H1 (cell line): Measurements from ENCODE around the gene CACNA1D. TPM values are rescaled to one million over a fixed set of nuclear protein-coding genes. Genes with fewer than 3 reads are reported as not detected.

Source experiments
- CTCF ChIA-PET: fragments of 300-600 bp; sonication (Branson Sonifier 250); formaldehyde crosslinking; loops from one replicate; lab custom pipeline; 2021; ENCODE audit not compliant: partially characterized antibody; lab: Charles Lee
- POLR2A ChIA-PET: fragments of 300-600 bp; sonication (Branson Sonifier 250); formaldehyde crosslinking; loops from one replicate; lab custom pipeline; 2021; ENCODE audit warnings: inconsistent platforms; ENCODE audit not compliant: partially characterized antibody; lab: Charles Lee
- DNase-seq, 2 experiments: peaks; one replicate each; pipeline versions ENCODE4 v3.0.0 to v3.0.0-alpha.2; 2010 to 2022; ENCODE audit warnings: low spot score in 2 of 2, low read depth in 1 of 2, mixed read lengths in 1 of 2
- FAIRE-seq: peaks from 2 replicates; lab custom pipeline; 2011; peaks lifted over from hg19 to GRCh38; lab: Jason Lieb, UNC
- H2AFZ ChIP-seq: 2 replicates; pipeline ENCODE4 v1.8.1; 2012; ENCODE audit warnings: low read length, inconsistent platforms
- H2AK5ac ChIP-seq: 2 replicates; pipeline ENCODE4 v1.6.1; 2013; ENCODE audit warnings: low read depth, low read length
- H2BK120ac ChIP-seq: replicated peaks from 2 replicates; pipeline ENCODE3; 2013; ENCODE audit warnings: low read depth, low read length, inconsistent platforms
- H2BK12ac ChIP-seq: 2 replicates; pipeline ENCODE4 v1.6.1; 2013; ENCODE audit warnings: low read depth, low read length
- H2BK15ac ChIP-seq: 2 replicates; pipeline ENCODE4 v1.6.1; 2013; ENCODE audit warnings: low read length
- H2BK20ac ChIP-seq: 2 replicates; pipeline ENCODE4 v1.6.1; 2013; ENCODE audit warnings: low read length
- H2BK5ac ChIP-seq: 2 replicates; pipeline ENCODE4 v1.6.1; 2013; ENCODE audit warnings: low read depth, low read length
- H3K14ac ChIP-seq: 2 replicates; pipeline ENCODE4 v1.6.1; 2013; ENCODE audit warnings: inconsistent platforms; ENCODE audit not compliant: insufficient read length
- H3K18ac ChIP-seq: 2 replicates; pipeline ENCODE4 v1.6.1; 2013; ENCODE audit warnings: low read length; ENCODE audit errors: extremely low read depth
- H3K23ac ChIP-seq: 2 replicates; pipeline ENCODE4 v1.6.1; 2013; ENCODE audit warnings: inconsistent platforms; ENCODE audit not compliant: insufficient read length
- H3K23me2 ChIP-seq: 2 replicates; pipeline ENCODE4 v1.6.1; 2013; ENCODE audit warnings: low read depth, low read length
- H3K27ac ChIP-seq: 2 replicates; pipeline ENCODE4 v1.6.1; 2011; ENCODE audit warnings: low read depth, low read length, inconsistent platforms
- H3K27me3 ChIP-seq, 4 experiments: replicated peaks in 1 of 4; 1 replicate in 1 of 4; 2 replicates in 3 of 4; pipeline versions ENCODE4 v1.6.1 to v1.8.1; 2011 to 2013; ENCODE audit warnings: low read length in 3 of 4, mild to moderate bottlenecking in 3 of 4, inconsistent platforms in 2 of 4, mixed read lengths in 2 of 4, moderate library complexity in 1 of 4; ENCODE audit not compliant: control insufficient read depth in 3 of 4, insufficient read depth in 3 of 4; ENCODE audit errors: extremely low read depth in 1 of 4
- H3K36me3 ChIP-seq, 4 experiments: 2 replicates each; pipeline versions ENCODE4 v1.6.1 to v1.8.1; 2011 to 2013; ENCODE audit warnings: mild to moderate bottlenecking in 4 of 4, low read length in 3 of 4, moderate library complexity in 2 of 4, control low read depth in 1 of 4, inconsistent platforms in 1 of 4; ENCODE audit not compliant: insufficient read depth in 4 of 4, control insufficient read depth in 2 of 4
- H3K4ac ChIP-seq: replicated peaks from 2 replicates; pipeline ENCODE3; 2013; ENCODE audit warnings: low read length, low read depth, mixed read lengths, inconsistent platforms; ENCODE audit not compliant: insufficient read length
- H3K4me1 ChIP-seq, 4 experiments: replicated peaks in 1 of 4; 1 replicate in 1 of 4; 2 replicates in 3 of 4; pipeline versions ENCODE4 v1.6.1 to v1.8.1; 2011 to 2013; ENCODE audit warnings: low read length in 3 of 4, inconsistent platforms in 2 of 4, mixed read lengths in 1 of 4; ENCODE audit not compliant: insufficient read depth in 4 of 4, control insufficient read depth in 3 of 4
- H3K4me2 ChIP-seq, 2 experiments: 2 replicates each; pipeline versions ENCODE4 v1.6.1 to v1.8.1; 2011 to 2013; ENCODE audit warnings: low read depth in 2 of 2, low read length in 2 of 2, control low read depth in 1 of 2, inconsistent platforms in 1 of 2, mild to moderate bottlenecking in 1 of 2; ENCODE audit not compliant: insufficient read depth in 1 of 2
- H3K4me3 ChIP-seq, 4 experiments: fragments of 200-600, 300-600 bp in 1 of 4; sonication (generic), shearing (Covaris generic), sonication (Bioruptor Twin) in 1 of 4; 2 replicates each; pipeline versions ENCODE4 v1.5.1 to v1.8.1; 2011 to 2016; ENCODE audit warnings: low read length in 4 of 4, low read depth in 3 of 4, control low read depth in 2 of 4, inconsistent platforms in 2 of 4, mild to moderate bottlenecking in 2 of 4, mixed read lengths in 1 of 4, moderate library complexity in 1 of 4; ENCODE audit not compliant: insufficient read depth in 2 of 4; ENCODE audit errors: extremely low read depth in 1 of 4
- H3K56ac ChIP-seq: replicated peaks from 2 replicates; pipeline ENCODE3; 2013; ENCODE audit warnings: low read depth, mild to moderate bottlenecking, mixed read lengths, low read length, inconsistent platforms; ENCODE audit not compliant: insufficient read length
- H3K79me1 ChIP-seq: 2 replicates; pipeline ENCODE4 v1.6.1; 2013; ENCODE audit warnings: low read depth, low read length, control low read depth
- H3K79me2 ChIP-seq, 2 experiments: 2 replicates each; pipeline versions ENCODE4 v1.6.1 to v1.8.1; 2012 to 2013; ENCODE audit warnings: low read length in 2 of 2, mild to moderate bottlenecking in 2 of 2, inconsistent platforms in 1 of 2; ENCODE audit not compliant: insufficient read depth in 2 of 2, control insufficient read depth in 1 of 2
- H3K9ac ChIP-seq, 4 experiments: replicated peaks in 1 of 4; 1 replicate in 1 of 4; 2 replicates in 3 of 4; pipeline versions ENCODE4 v1.6.1 to v1.8.1; 2011 to 2013; ENCODE audit warnings: low read depth in 3 of 4, low read length in 3 of 4, control low read depth in 2 of 4, mild to moderate bottlenecking in 2 of 4, moderate library complexity in 2 of 4, inconsistent platforms in 1 of 4; ENCODE audit errors: extremely low read depth in 1 of 4
- H3K9me3 ChIP-seq, 2 experiments: 2 replicates each; pipeline versions ENCODE4 v1.6.1 to v1.8.1; 2012 to 2013; ENCODE audit warnings: mild to moderate bottlenecking in 2 of 2, moderate library complexity in 2 of 2, control low read depth in 1 of 2, inconsistent platforms in 1 of 2, low read depth in 1 of 2, low read length in 1 of 2, mixed read lengths in 1 of 2; ENCODE audit not compliant: insufficient read depth in 2 of 2
- H4K20me1 ChIP-seq, 2 experiments: replicated peaks in 1 of 2; 2 replicates each; pipeline versions ENCODE3 to v1.8.1; 2011 to 2013; ENCODE audit warnings: inconsistent platforms in 2 of 2, low read length in 2 of 2, mild to moderate bottlenecking in 1 of 2; ENCODE audit not compliant: insufficient read depth in 2 of 2, control insufficient read depth in 1 of 2
- H4K5ac ChIP-seq: 2 replicates; pipeline ENCODE4 v1.6.1; 2013; ENCODE audit warnings: low read length, low read depth, mixed read lengths, inconsistent platforms; ENCODE audit not compliant: insufficient read length
- H4K8ac ChIP-seq: 2 replicates; pipeline ENCODE4 v1.8.0; 2013; ENCODE audit warnings: mild to moderate bottlenecking, moderate library complexity, low read length, inconsistent platforms; ENCODE audit not compliant: insufficient read depth; ENCODE audit errors: extremely low read depth
- H4K91ac ChIP-seq: replicated peaks from 2 replicates; pipeline ENCODE3; 2013; ENCODE audit warnings: low read length, mixed read lengths, inconsistent platforms; ENCODE audit not compliant: insufficient read length
- BACH1 ChIP-seq: IDR thresholded peaks from 2 replicates; pipeline ENCODE4 v1.6.1; 2012; ENCODE audit warnings: low read length, improper control_type of control experiment
- BCL11A ChIP-seq, 2 experiments: IDR thresholded peaks; one replicate each; pipeline ENCODE4 v1.6.1; 2011; ENCODE audit warnings: low read depth in 2 of 2, low read length in 2 of 2, mild to moderate bottlenecking in 2 of 2
- BRCA1 ChIP-seq: IDR thresholded peaks from 2 replicates; pipeline ENCODE4 v1.6.1; 2012; ENCODE audit warnings: low read depth, low read length, improper control_type of control experiment
- CHD1 ChIP-seq: IDR thresholded peaks from 2 replicates; pipeline ENCODE4 v1.6.1; 2012; ENCODE audit warnings: low read depth, low read length, improper control_type of control experiment
- GTF2F1 ChIP-seq: IDR thresholded peaks from 2 replicates; pipeline ENCODE4 v1.6.1; 2012; ENCODE audit warnings: low read depth, low read length, improper control_type of control experiment, borderline replicate concordance
- HDAC6 ChIP-seq: IDR thresholded peaks from one replicate; pipeline ENCODE4 v1.7.1; 2012; ENCODE audit warnings: low read depth, mild to moderate bottlenecking, inconsistent platforms, low read length, moderate library complexity
- NRF1 ChIP-seq: IDR thresholded peaks from 2 replicates; pipeline ENCODE4 v1.6.1; 2011; ENCODE audit warnings: mild to moderate bottlenecking, low read depth, low read length, improper control_type of control experiment
- POLR2A ChIP-seq, 2 experiments: IDR thresholded peaks; 1 replicate in 1 of 2; 2 replicates in 1 of 2; pipeline ENCODE4 v1.6.1; 2011; ENCODE audit warnings: low read depth in 2 of 2, low read length in 2 of 2, mild to moderate bottlenecking in 2 of 2; ENCODE audit errors: control extremely low read depth in 1 of 2
- RFX5 ChIP-seq: IDR thresholded peaks from 2 replicates; pipeline ENCODE4 v1.6.1; 2011; ENCODE audit warnings: low read depth, low read length, improper control_type of control experiment, borderline replicate concordance
- SIRT6 ChIP-seq: IDR thresholded peaks from one replicate; pipeline ENCODE4 v1.7.1; 2012; ENCODE audit warnings: low read length, inconsistent platforms
- SP1 ChIP-seq: IDR thresholded peaks from 2 replicates; pipeline ENCODE4 v1.6.1; 2011; ENCODE audit warnings: low read depth, low read length
- ZNF274 ChIP-seq: IDR thresholded peaks from 2 replicates; pipeline ENCODE4 v1.7.0; 2012; ENCODE audit warnings: low read length, borderline replicate concordance; ENCODE audit errors: extremely low read depth
- WGBS, 2 experiments: shearing (Covaris generic) in 1 of 2; methylation state at CpG; one replicate each; pipeline versions ENCODE4 v1.1.6 to v1.1.7; 2013 to 2015; ENCODE audit warnings: low lambda C conversion rate in 2 of 2, mixed read lengths in 2 of 2, inconsistent platforms in 1 of 2, low coverage in 1 of 2, missing lambda C conversion rate in 1 of 2; ENCODE audit not compliant: insufficient replicate concordance in 2 of 2, insufficient coverage in 1 of 2, insufficient read length in 1 of 2; ENCODE audit errors: extremely low coverage in 1 of 2, missing lambda C conversion rate in 1 of 2; 5-methylcytosine and 5-hydroxymethylcytosine counted together
- polyA plus RNA-seq, 7 experiments: library from polyadenylated mRNA; depleted of rRNA in 3 of 7; stranded (reverse) in 5 of 7; unstranded in 2 of 7; fragments of >200 nt in 5 of 7; fragments of 200-250 nt in 2 of 7; gene quantifications; 1 replicate in 5 of 7; 2 replicates in 1 of 7; 4 replicates in 1 of 7; pipeline versions ENCODE4 v1.2.1 to v1.2.3, GENCODE V29; 2011 to 2013; ENCODE audit warnings: missing spikeins in 2 of 7, mixed read lengths in 2 of 7
- total RNA-seq: library from RNA; stranded (reverse); fragmentation: NEBNext Ultra II Directional; extraction: Animal tissue kit (Norgen Biotek cat#: 25700); gene quantifications from 2 replicates; pipeline ENCODE4 v1.2.1, GENCODE V29; 2021

The CACNA1D gene
- total and polyA plus RNA-seq, 2 of the 8 experiments (the other 6 are each of a cell fraction or from before 2014, with no cell fraction given): 2.0 to 2.9 TPM

- H2BK15ac ChIP-seq: no peak overlapping the region
- H3K4ac ChIP-seq: no peak overlapping the region
- no peak overlapping the region for H3K14ac ChIP-seq
- ChIA-PET POLR2A (interaction anchor here (1.7 kb wide), 1 partner anchor 14 kb away, joined by 4 read pairs; no protein-coding TSS in a partner anchor), CTCF (interaction anchor here (1.0 kb wide), 1 partner anchor 190 kb away, joined by 4 read pairs; no protein-coding TSS in a partner anchor)
- H3K79me2 ChIP-seq: no peaks in the 10 kb centered on the region
- H2AFZ ChIP-seq: no peak overlapping the region
- H2BK12ac ChIP-seq: no peak overlapping the region
- no peak overlapping the region for H3K4me2 ChIP-seq
- FAIRE-seq: no peak
- H3K36me3 ChIP-seq: peaks cover 2 to 35% (median 23%) of the 10 kb centered on the region in 4 experiments; a peak in 6 of 8 replicates
- H3K18ac ChIP-seq: no peak overlapping the region
- no peak for DNase-seq
- H3K79me1 ChIP-seq: no peaks in the 10 kb centered on the region
- no peak overlapping the region for H3K9ac ChIP-seq
- no peak overlapping the region for H4K5ac ChIP-seq
- H2BK120ac ChIP-seq: no peak overlapping the region
- no peak overlapping the region for H4K91ac ChIP-seq
- no peak overlapping the region for H2BK5ac ChIP-seq
- no peak overlapping the region for H3K4me3 ChIP-seq
- TF ChIP-seq RFX5 (no peak), BRCA1 (no peak), SP1 (no peak), HDAC6 (no peak), ZNF274 (no peak), GTF2F1 (no peak), CHD1 (no peak), POLR2A (IDR thresholded peaks at IDR 0.05; ENCODE audit: control extremely low read depth in 1 of 2, low read depth in 2 of 2, low read length in 2 of 2) (no peak), NRF1 (no peak), SIRT6 (no peak), BCL11A (IDR thresholded peaks at IDR 0.05; ENCODE audit: low read depth in 2 of 2, low read length in 2 of 2) (no peak), BACH1 (no peak)
- H3K27ac ChIP-seq: no peak overlapping the region
- H3K4me1 ChIP-seq: no peaks in the 10 kb centered on the region
- no peak overlapping the region for H2AK5ac ChIP-seq
- no peaks in the 10 kb centered on the region for H3K9me3 ChIP-seq
- H3K27me3 ChIP-seq: no peaks in the 10 kb centered on the region
- H3K23me2 ChIP-seq: no peaks in the 10 kb centered on the region
- peaks cover 1 to 2% of the 10 kb centered on the region in 2 experiments for H4K20me1 ChIP-seq
- no peak overlapping the region for H3K23ac ChIP-seq
- 86% methylated on average over 4 of the region's 4 CpGs; no CpG with 5 or more reads in 1 of the 2 experiments for WGBS, 2 experiments
- no peak overlapping the region for H2BK20ac ChIP-seq
- no peak overlapping the region for H4K8ac ChIP-seq
- no peak overlapping the region for H3K56ac ChIP-seq
Observed at GRCh38 chr3:53860196-53860595, 365.8 kb downstream of the CACNA1D start.
